Fibroblast of the aortic adventitia (primary cell): Measurements from ENCODE around the gene POFUT2. TPM values are rescaled to one million over a fixed set of nuclear protein-coding genes. Genes with fewer than 3 reads are reported as not detected.

Source experiments
- DNase-seq: peaks from one replicate; pipeline ENCODE4 v3.0.0-alpha.2; 2010; ENCODE audit warnings: low read depth
- H3K4me3 ChIP-seq: 2 replicates; pipeline ENCODE4 v1.5.1; 2011; ENCODE audit warnings: low read depth, mild to moderate bottlenecking, control low read depth, low read length, moderate library complexity
- total RNA-seq: library from RNA; depleted of rRNA; stranded (reverse); fragments of >200 nt; gene quantifications from 2 replicates; pipeline ENCODE4 v1.2.3, GENCODE V29; 2012; ENCODE audit warnings: low replicate concordance
- TF ChIP-seq, protein P1 (sequence below): IDR thresholded peaks from 2 replicates; pipeline ENCODE4 v1.5.1; 2011; ENCODE audit warnings: mild to moderate bottlenecking, low read length, control low read depth, inconsistent platforms; ENCODE audit not compliant: insufficient read depth

The POFUT2 gene
- total RNA-seq, 1 donor, result 23.8 TPM

DNA sequence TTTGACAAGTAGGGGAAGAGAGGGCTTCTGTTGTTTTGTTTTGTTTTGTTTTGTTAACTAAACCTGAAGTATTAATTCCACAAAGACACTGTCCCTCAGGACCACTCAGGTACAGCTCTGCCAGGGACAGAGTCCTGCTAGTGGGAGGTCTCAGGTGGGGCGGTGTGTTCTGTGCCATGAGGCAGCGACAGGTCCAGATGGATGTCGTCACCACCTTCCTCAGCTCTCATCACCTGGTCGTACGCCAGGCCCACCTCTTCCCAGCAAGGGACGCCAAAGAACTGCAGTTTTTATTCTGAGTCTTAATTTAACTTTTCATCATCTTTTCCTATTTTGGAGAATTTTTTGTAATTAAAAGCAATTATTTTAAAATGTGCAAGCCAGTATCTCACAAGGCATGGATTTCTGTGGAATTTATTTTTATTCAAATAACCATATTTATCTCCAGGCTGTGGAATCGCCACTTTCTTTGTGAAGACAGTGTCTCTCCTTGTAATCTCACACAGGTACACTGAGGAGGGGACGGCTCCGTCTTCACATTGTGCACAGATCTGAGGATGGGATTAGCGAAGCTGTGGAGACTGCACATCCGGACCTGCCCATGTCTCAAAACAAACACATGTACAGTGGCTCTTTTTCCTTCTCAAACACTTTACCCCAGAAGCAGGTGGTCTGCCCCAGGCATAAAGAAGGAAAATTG, 62.5 kb downstream of the POFUT2 start:
- DNase-seq, result no peak
- H3K4me3 ChIP-seq, result no peak overlapping the region
- TF ChIP-seq, protein P1, sequence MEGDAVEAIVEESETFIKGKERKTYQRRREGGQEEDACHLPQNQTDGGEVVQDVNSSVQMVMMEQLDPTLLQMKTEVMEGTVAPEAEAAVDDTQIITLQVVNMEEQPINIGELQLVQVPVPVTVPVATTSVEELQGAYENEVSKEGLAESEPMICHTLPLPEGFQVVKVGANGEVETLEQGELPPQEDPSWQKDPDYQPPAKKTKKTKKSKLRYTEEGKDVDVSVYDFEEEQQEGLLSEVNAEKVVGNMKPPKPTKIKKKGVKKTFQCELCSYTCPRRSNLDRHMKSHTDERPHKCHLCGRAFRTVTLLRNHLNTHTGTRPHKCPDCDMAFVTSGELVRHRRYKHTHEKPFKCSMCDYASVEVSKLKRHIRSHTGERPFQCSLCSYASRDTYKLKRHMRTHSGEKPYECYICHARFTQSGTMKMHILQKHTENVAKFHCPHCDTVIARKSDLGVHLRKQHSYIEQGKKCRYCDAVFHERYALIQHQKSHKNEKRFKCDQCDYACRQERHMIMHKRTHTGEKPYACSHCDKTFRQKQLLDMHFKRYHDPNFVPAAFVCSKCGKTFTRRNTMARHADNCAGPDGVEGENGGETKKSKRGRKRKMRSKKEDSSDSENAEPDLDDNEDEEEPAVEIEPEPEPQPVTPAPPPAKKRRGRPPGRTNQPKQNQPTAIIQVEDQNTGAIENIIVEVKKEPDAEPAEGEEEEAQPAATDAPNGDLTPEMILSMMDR, result no peak

DNA sequence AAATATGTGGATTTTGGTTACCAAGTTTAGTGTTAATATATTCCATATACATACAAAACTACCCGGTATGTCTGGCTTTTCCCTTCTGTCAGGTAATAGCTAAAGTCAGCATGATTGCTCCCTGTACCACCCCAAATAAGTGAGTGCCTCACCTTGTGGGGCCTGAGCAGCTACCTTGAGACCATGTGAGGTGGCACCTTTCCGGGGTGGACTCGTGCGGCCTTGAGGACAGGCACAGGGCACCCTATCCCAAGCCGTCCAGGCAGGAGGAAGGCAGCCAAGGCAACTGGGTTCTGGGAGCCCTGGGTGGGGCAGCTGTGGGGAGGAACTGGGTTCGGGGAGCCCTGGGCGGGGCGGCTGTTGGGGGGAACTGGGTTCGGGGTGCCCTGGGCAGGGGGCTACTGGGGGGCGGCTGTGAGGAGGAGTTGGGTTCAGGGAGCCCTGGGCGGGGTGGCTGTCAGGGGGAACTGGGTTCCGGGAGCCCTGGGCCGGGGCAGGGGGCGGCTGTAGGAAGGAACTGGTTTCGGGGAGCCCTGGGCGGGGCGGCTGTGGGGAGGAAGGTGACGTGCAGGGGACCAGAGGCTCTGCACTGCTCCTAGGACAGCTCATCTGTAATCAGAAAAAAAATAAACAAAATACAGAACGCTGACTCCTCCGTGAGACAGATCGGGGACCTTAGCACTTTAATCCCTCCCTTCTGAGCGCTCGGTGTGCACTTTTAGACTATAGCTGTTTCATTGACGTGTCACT, 63.3 kb downstream of the POFUT2 start:
- peak; percentile 9 for DNase-seq
- no peak overlapping the region for H3K4me3 ChIP-seq
- TF ChIP-seq, protein P1, result no peak

DNA sequence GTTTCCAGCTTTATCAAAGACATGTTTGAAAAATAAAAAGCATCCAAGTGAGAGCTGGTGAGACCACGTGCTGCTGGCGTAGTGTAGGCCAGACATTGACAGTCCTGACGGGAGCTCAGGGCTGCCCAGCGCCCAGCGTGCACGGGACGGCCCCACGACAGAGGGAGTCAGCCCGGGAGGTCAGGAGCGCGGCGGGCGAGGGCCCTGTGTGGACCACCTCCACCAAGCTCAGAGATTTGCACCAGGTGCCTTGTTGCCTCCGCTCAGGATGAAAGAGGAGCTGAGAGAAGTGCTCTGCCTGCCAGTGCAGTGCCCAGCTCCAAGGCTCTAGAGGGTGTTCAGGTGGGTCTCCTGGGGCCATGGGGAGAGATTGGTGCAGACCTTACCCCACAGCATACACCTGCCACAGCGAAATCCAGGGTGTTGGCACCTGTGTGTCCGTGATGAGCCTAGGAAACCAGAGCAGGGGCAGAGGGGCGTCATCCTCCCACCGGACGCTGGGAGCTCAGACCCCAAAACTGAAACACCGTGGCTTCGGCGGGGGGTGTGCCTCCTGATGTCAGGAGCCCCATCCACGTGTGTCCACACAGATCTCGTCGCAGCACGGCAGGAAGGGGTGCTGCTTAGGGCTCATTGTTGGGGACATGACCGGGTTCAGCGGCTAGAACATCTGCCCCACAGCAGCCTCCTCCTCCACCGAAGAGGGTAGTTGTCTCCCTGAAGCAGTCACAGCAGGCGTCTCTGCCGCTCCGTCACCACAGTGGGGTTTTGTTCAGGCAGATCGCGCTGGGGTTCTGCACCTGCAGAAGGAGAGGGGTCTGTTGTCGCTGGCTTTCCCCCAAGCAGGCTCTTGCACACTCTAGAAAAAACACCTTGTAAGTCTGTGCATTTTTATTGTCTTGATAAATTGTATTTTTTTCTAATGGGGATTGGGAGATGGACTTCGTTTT, 64.2 kb downstream of the POFUT2 start:
- TF ChIP-seq, protein P1, result no peak
- no peak overlapping the region for H3K4me3 ChIP-seq
- no peak for DNase-seq

DNA sequence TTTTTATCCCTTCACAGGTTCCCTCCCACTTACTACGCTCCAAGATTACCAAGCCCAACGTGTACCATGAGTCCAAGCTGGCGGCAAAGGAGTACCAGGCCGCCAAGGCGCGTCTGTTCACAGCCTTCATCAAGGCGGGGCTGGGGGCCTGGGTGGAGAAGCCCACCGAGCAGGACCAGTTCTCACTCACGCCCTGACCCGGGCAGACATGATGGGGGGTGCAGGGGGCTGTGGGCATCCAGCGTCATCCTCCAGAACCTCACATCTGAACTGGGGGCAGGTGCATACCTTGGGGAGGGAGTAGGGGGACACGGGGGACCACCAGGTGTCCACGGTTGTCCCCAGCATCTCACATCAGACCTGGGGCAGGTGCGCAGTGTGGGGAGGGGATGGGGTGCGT, 65.7 kb downstream of the POFUT2 start:
- TF ChIP-seq, protein P1, result no peak

DNA sequence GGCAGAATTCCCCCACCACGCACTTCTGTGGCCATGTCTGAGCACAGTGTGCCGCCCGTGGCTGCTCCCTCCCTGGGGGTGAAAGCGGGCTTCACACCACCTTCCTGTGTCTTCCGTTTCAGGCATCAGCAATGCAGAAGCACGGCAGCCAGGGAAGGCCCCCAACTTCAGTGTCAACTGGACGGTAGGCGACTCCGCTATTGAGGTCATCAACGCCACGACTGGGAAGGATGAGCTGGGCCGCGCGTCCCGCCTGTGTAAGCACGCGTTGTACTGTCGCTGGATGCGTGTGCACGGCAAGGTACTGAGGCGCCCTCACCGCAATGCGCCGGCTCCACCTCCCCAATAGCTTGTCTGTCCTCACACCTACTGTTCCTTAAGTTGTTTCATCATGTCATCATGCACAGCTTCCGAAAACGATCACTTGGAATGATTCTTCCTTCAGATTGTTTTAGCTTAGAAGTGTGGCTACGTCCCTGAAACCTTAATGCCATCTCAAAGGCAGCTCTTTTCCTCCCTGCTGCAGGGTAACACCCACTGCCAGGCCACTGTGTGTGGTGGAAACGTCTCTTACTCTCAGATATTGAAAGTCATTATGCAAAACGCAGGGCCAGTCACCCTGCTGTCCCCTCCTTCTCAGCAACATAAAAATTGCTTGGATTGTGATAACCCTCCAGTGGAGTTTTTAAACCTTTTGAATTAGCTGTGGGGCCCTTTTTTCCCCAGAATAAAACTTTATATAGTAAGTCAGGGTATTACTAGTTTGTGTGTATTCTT, 66.8 kb downstream of the POFUT2 start:
- TF ChIP-seq, protein P1, result no peak
- no peak for DNase-seq
- no peak overlapping the region for H3K4me3 ChIP-seq

More for the DNA sequence above, 65.7 kb downstream of the POFUT2 start:
- no peak for DNase-seq
- H3K4me3 ChIP-seq, result no peak overlapping the region

DNA sequence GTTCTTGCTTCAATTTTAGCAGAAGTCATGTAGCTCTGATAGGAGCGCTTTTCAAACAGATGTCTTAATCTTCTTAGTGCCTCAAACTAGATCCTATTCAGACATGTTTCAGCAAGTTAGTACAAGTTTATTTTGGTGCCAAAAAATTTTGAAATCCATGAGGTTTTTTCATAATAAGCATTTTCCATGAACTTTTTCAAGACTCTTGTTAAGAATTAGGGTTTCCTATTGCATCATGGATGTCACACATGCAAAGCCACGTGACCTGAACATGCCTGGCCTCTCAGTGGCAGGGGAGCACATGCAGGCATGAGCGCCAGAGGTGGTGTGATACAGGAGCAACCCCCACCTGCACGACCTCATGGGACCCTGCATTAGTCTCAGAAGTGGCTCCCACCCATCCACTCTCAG, 67.6 kb downstream of the POFUT2 start:
- TF ChIP-seq, protein P1, result no peak
- peak; percentile 84 for DNase-seq
- H3K4me3 ChIP-seq, result no peak overlapping the region
